IMR-90 (cell line): Measurements from ENCODE around the gene HUNK. TPM values are rescaled to one million over a fixed set of nuclear protein-coding genes. Genes with fewer than 3 reads are reported as not detected.

Experiments
- ATAC-seq: fragments of 200-7000 bp; cut with Tn5 transposase; 2 replicates; pipeline ENCODE4 v1.9.1; 2020; ENCODE audit warnings: low read depth, mild to moderate bottlenecking, moderate library complexity
- BruUV-seq: library from RNA; stranded (reverse); fragments of 400-500 nt; replicated peaks from 2 replicates; lab custom pipeline; 2021; lab: Mats Ljungman, UMichigan
- CTCF ChIA-PET: fragments of 300-600 bp; formaldehyde crosslinking; extraction: SDS; loops from one replicate; lab custom pipeline; 2021; ENCODE audit warnings: antibody characterized with exemption; lab: Yijun Ruan, JAX
- POLR2A ChIA-PET: fragments of 300-600 bp; sonication (Branson Sonifier 250); formaldehyde crosslinking; loops from one replicate; lab custom pipeline; 2022; ENCODE audit warnings: antibody characterized with exemption; ENCODE audit not compliant: unreplicated experiment; lab: Charles Lee
- DNase-seq: peaks from one replicate; pipeline ENCODE4 v3.0.0; 2013
- H2AFZ ChIP-seq: replicated peaks from 2 replicates; pipeline ENCODE3; 2013; ENCODE audit warnings: low read length, mild to moderate bottlenecking; ENCODE audit not compliant: poor library complexity
- H2AK5ac ChIP-seq: 2 replicates; pipeline ENCODE4 v1.6.1; 2013; ENCODE audit warnings: low read depth, low read length, inconsistent platforms
- H2AK9ac ChIP-seq: replicated peaks from 2 replicates; pipeline ENCODE3; 2013; ENCODE audit warnings: mild to moderate bottlenecking, low read depth, low read length, moderate library complexity; ENCODE audit not compliant: poor library complexity
- H2BK120ac ChIP-seq: 2 replicates; pipeline ENCODE4 v1.6.1; 2013; ENCODE audit warnings: low read depth, low read length, inconsistent platforms
- H2BK15ac ChIP-seq: 3 replicates; pipeline ENCODE4 v1.6.1; 2013; ENCODE audit warnings: low read depth, low read length, inconsistent platforms
- H2BK20ac ChIP-seq: 2 replicates; pipeline ENCODE4 v1.6.1; 2013; ENCODE audit warnings: low read depth, mild to moderate bottlenecking, inconsistent platforms, low read length, moderate library complexity
- H2BK5ac ChIP-seq: 2 replicates; pipeline ENCODE4 v1.6.1; 2013; ENCODE audit warnings: mild to moderate bottlenecking, low read depth, low read length, inconsistent platforms; ENCODE audit not compliant: poor library complexity, severe bottlenecking
- H3K14ac ChIP-seq: replicated peaks from 2 replicates; pipeline ENCODE4 v1.6.1; 2013; ENCODE audit warnings: low read depth, low read length, inconsistent platforms
- H3K18ac ChIP-seq: 2 replicates; pipeline ENCODE4 v1.6.1; 2013; ENCODE audit warnings: low read depth, low read length, control low read depth
- H3K23ac ChIP-seq: 2 replicates; pipeline ENCODE4 v1.6.1; 2013; ENCODE audit warnings: low read depth, low read length, inconsistent platforms
- H3K27ac ChIP-seq: 2 replicates; pipeline ENCODE4 v1.5.1; 2013; ENCODE audit warnings: mild to moderate bottlenecking, control low read depth, low read length; ENCODE audit not compliant: insufficient read depth
- H3K27me3 ChIP-seq: 2 replicates; pipeline ENCODE4 v1.6.1; 2013; ENCODE audit warnings: low read length; ENCODE audit not compliant: control insufficient read depth, insufficient read depth
- H3K36me3 ChIP-seq: 2 replicates; pipeline ENCODE4 v1.6.1; 2013; ENCODE audit warnings: low read length, mixed read lengths; ENCODE audit not compliant: control insufficient read depth, insufficient read depth
- H3K4ac ChIP-seq: 2 replicates; pipeline ENCODE4 v1.6.1; 2013; ENCODE audit warnings: low read depth, low read length, inconsistent platforms
- H3K4me1 ChIP-seq: 2 replicates; pipeline ENCODE4 v1.6.1; 2013; ENCODE audit warnings: low read length, mixed read lengths; ENCODE audit not compliant: control insufficient read depth, insufficient read depth
- H3K4me2 ChIP-seq: 2 replicates; pipeline ENCODE4 v1.6.1; 2013; ENCODE audit warnings: low read depth, mild to moderate bottlenecking, control low read depth, low read length, moderate library complexity
- H3K4me3 ChIP-seq: 2 replicates; pipeline ENCODE4 v1.5.1; 2013; ENCODE audit warnings: low read depth, mild to moderate bottlenecking, control low read depth, low read length, moderate library complexity; ENCODE audit not compliant: insufficient read depth
- H3K56ac ChIP-seq: 2 replicates; pipeline ENCODE4 v1.6.1; 2013; ENCODE audit warnings: low read length, inconsistent platforms; ENCODE audit not compliant: insufficient read depth; ENCODE audit errors: extremely low read depth
- H3K79me1 ChIP-seq, 2 experiments: 2 replicates each; pipeline ENCODE4 v1.6.1; 2013; ENCODE audit warnings: low read length in 2 of 2, inconsistent platforms in 1 of 2, low read depth in 1 of 2
- H3K9ac ChIP-seq: 2 replicates; pipeline ENCODE4 v1.6.1; 2013; ENCODE audit warnings: low read depth, low read length, control low read depth
- H3K9me1 ChIP-seq: 2 replicates; pipeline ENCODE4 v1.6.1; 2013; ENCODE audit warnings: low read length, inconsistent platforms; ENCODE audit not compliant: insufficient read depth
- H3K9me3 ChIP-seq: 2 replicates; pipeline ENCODE4 v1.6.1; 2013; ENCODE audit warnings: low read length; ENCODE audit not compliant: control insufficient read depth, insufficient read depth
- H4K20me1 ChIP-seq: 2 replicates; pipeline ENCODE4 v1.6.1; 2013; ENCODE audit warnings: low read length, inconsistent platforms; ENCODE audit not compliant: insufficient read depth
- H4K5ac ChIP-seq: 2 replicates; pipeline ENCODE4 v1.6.1; 2013; ENCODE audit warnings: mild to moderate bottlenecking, low read depth, low read length, control low read depth
- H4K8ac ChIP-seq, 2 experiments: 2 replicates each; pipeline ENCODE4 v1.6.1; 2013; ENCODE audit warnings: low read depth in 2 of 2, low read length in 2 of 2, control low read depth in 1 of 2, inconsistent platforms in 1 of 2
- H4K91ac ChIP-seq: 2 replicates; pipeline ENCODE4 v1.6.1; 2013; ENCODE audit warnings: low read depth, low read length, inconsistent platforms; ENCODE audit not compliant: insufficient read depth
- BHLHE40 ChIP-seq: fragments of 150-350 bp; IDR thresholded peaks from 2 replicates; pipeline ENCODE4 v1.6.1; 2016; ENCODE audit warnings: mild to moderate bottlenecking, low read depth, low read length
- CEBPB ChIP-seq: IDR thresholded peaks from 2 replicates; pipeline ENCODE4 v1.6.1; 2012; ENCODE audit warnings: low read depth, low read length, improper control_type of control experiment
- CTCF ChIP-seq: conservative IDR thresholded peaks from 2 replicates; pipeline ENCODE4 v1.5.1; 2012; ENCODE audit warnings: mild to moderate bottlenecking, low read depth, low read length, improper control_type of control experiment
- ELK1 ChIP-seq: fragments of 150-350 bp; IDR thresholded peaks from 2 replicates; pipeline ENCODE4 v1.6.1; 2016; ENCODE audit warnings: low read depth, mild to moderate bottlenecking, low read length, moderate library complexity, borderline replicate concordance
- FOS ChIP-seq: fragments of 150-350 bp; IDR thresholded peaks from 2 replicates; pipeline ENCODE4 v1.6.1; 2016; ENCODE audit warnings: low read depth, low read length
- MAFK ChIP-seq: IDR thresholded peaks from 2 replicates; pipeline ENCODE4 v1.6.1; 2012; ENCODE audit warnings: low read depth, low read length, improper control_type of control experiment
- MAZ ChIP-seq: IDR thresholded peaks from 2 replicates; pipeline ENCODE4 v1.6.1; 2012; ENCODE audit warnings: low read depth, mild to moderate bottlenecking, low read length, improper control_type of control experiment, moderate library complexity, borderline replicate concordance
- MXI1 ChIP-seq: IDR thresholded peaks from 2 replicates; pipeline ENCODE4 v1.6.1; 2012; ENCODE audit warnings: low read depth, mild to moderate bottlenecking, low read length, moderate library complexity, borderline replicate concordance
- NFE2L2 ChIP-seq: fragments of 150-350 bp; IDR thresholded peaks from 2 replicates; pipeline ENCODE4 v1.6.1; 2016; ENCODE audit warnings: low read depth, mild to moderate bottlenecking, low read length
- POLR2A ChIP-seq: IDR thresholded peaks from 2 replicates; pipeline ENCODE4 v1.6.1; 2012; ENCODE audit warnings: mild to moderate bottlenecking, low read depth, low read length
- SMC3 ChIP-seq: fragments of 150-350 bp; IDR thresholded peaks from 2 replicates; pipeline ENCODE4 v1.6.1; 2016; ENCODE audit warnings: low read depth, mild to moderate bottlenecking, antibody characterized with exemption, low read length, moderate library complexity
- USF2 ChIP-seq: fragments of 150-350 bp; IDR thresholded peaks from 2 replicates; pipeline ENCODE4 v1.6.1; 2017; ENCODE audit warnings: mild to moderate bottlenecking, antibody characterized with exemption, low read length, low read depth
- WGBS, 2 experiments: methylation state at CpG; one replicate each; pipeline versions ENCODE4 v1.1.5 to v1.1.7; 2013; ENCODE audit warnings: missing lambda C conversion rate in 2 of 2; ENCODE audit not compliant: insufficient read length in 1 of 2; ENCODE audit errors: extremely low coverage in 2 of 2; 5-methylcytosine and 5-hydroxymethylcytosine counted together
- dilution Hi-C: fragments of 300-500 bp; cut with HindIII; formaldehyde crosslinking; loops from one replicate; pipeline ENCODE4 v1.14.3; 2018; ENCODE audit warnings: low sequenced_read_pairs; ENCODE audit not compliant: unreplicated experiment
- in situ Hi-C: fragments of 300-500 bp; cut with MboI; formaldehyde crosslinking; loops from 3 replicates; pipeline ENCODE4 v1.14.3; 2019; ENCODE audit warnings: low sequenced_read_pairs, inconsistent platforms, mixed read lengths
- intact Hi-C: fragments of 100-400 bp; cut with micrococcal nuclease; formaldehyde crosslinking; loops from 2 replicates; pipeline ENCODE4 v1.10.0; 2022
- polyA plus RNA-seq, 3 experiments: library from polyadenylated mRNA; depleted of rRNA; stranded (reverse); fragments of >200 nt; gene quantifications; 2 replicates each; pipeline ENCODE4 v1.2.3, GENCODE V29; 2012; ENCODE audit warnings: low replicate concordance in 1 of 3
- total RNA-seq: library from RNA; depleted of rRNA; stranded (reverse); fragments of >200 nt; gene quantifications from 2 replicates; pipeline ENCODE4 v1.2.3, GENCODE V29; 2012

HUNK gene
- total and polyA plus RNA-seq, 2 of the 4 experiments (the other 2 are of a cell fraction) = 1.0 to 2.0 TPM

GRCh38 chr21:31992391-31992790, 119.6 kb downstream of the HUNK start:
- Histone ChIP-seq H2BK5ac (no peak overlapping the region), H2BK120ac (no peak overlapping the region), H3K9me1 (no peaks in the 10 kb centered on the region), H3K4me2 (no peak overlapping the region), H2AK9ac (no peak overlapping the region), H2AK5ac (no peak overlapping the region), H3K14ac (no peak overlapping the region), H3K27ac (no peak overlapping the region), H3K27me3 (no peaks in the 10 kb centered on the region), H4K5ac (no peak overlapping the region), H3K4me1 (no peaks in the 10 kb centered on the region; the same call in 1 of the 2 replicates), H3K23ac (no peak overlapping the region), H3K18ac (no peak overlapping the region), H2BK15ac (no peak overlapping the region), H4K20me1 (no peaks in the 10 kb centered on the region), H3K36me3 (peaks cover 13% of the 10 kb centered on the region; the same call in 1 of the 2 replicates), H2BK20ac (no peak overlapping the region), H3K79me1 (no peaks in the 10 kb centered on the region), H3K4ac (no peak overlapping the region), H2AFZ (no peak overlapping the region), H3K56ac (no peak overlapping the region), H3K9ac (no peak overlapping the region), H4K8ac (no peak overlapping the region), H4K91ac (no peak overlapping the region), H3K9me3 (no peaks in the 10 kb centered on the region), H3K4me3 (no peak overlapping the region)
- CTCF ChIA-PET = interaction anchor here (0.6 kb wide), 1 partner anchor 609 kb away, joined by 3 read pairs; no protein-coding TSS in a partner anchor
- BruUV-seq = no TSS peak
- DNase-seq (no peak), ATAC-seq (no peak)
- dilution Hi-C loops (no loop called here), intact Hi-C loops (loop anchor here (10.0 kb wide), 1 partner anchor 262 kb away; no protein-coding TSS in a partner anchor), in situ Hi-C loops (no loop called here)
- POLR2A ChIA-PET = no interaction called here
- no CpG with 5 or more reads among the region's 11 CpGs for WGBS, 2 experiments
- TF ChIP-seq POLR2A (no peak), SMC3 (no peak), CEBPB (no peak), CTCF (no peak), BHLHE40 (no peak), FOS (no peak), ELK1 (no peak), MAZ (no peak), USF2 (no peak), MAFK (no peak), NFE2L2 (no peak), MXI1 (no peak)
